Keratinocyte (primary cell): ENCODE measurements around the gene CSF3. TPM values are rescaled to one million over a fixed set of nuclear protein-coding genes. Genes with fewer than 3 reads are reported as not detected.

Experiments
- DNase-seq: peaks from one replicate; pipeline ENCODE4 v3.0.0-alpha.2; 2011; ENCODE audit warnings: low read depth, missing footprints, low spot score
- FAIRE-seq: peaks from 2 replicates; lab custom pipeline; 2011; peaks lifted over from hg19 to GRCh38; lab: Jason Lieb, UNC
- H2AFZ ChIP-seq: 2 replicates; pipeline ENCODE4 v1.6.0; 2012; ENCODE audit warnings: low read length, control low read depth, inconsistent platforms; ENCODE audit not compliant: control insufficient read depth
- H3K27ac ChIP-seq: 2 replicates; pipeline ENCODE4 v1.5.1; 2011; ENCODE audit warnings: low read length; ENCODE audit not compliant: control insufficient read depth, insufficient read depth
- H3K27me3 ChIP-seq: 3 replicates; pipeline ENCODE4 v1.6.0; 2011; ENCODE audit warnings: low read length; ENCODE audit not compliant: control insufficient read depth, insufficient read depth; ENCODE audit errors: extremely low read depth
- H3K36me3 ChIP-seq, 2 experiments: 2 replicates in 1 of 2; 3 replicates in 1 of 2; pipeline ENCODE4 v1.5.1; 2011; ENCODE audit warnings: low read length in 2 of 2, mild to moderate bottlenecking in 1 of 2; ENCODE audit not compliant: control insufficient read depth in 2 of 2, insufficient read depth in 2 of 2; ENCODE audit errors: extremely low read depth in 1 of 2
- H3K4me1 ChIP-seq: 3 replicates; pipeline ENCODE4 v1.5.1; 2011; ENCODE audit warnings: low read length; ENCODE audit not compliant: control insufficient read depth, insufficient read depth; ENCODE audit errors: extremely low read depth
- H3K4me2 ChIP-seq: 3 replicates; pipeline ENCODE4 v1.6.0; 2011; ENCODE audit warnings: low read depth, low read length; ENCODE audit not compliant: control insufficient read depth, insufficient read depth; ENCODE audit errors: extremely low read depth
- H3K4me3 ChIP-seq, 3 experiments: fragments of 200-600 bp in 1 of 3; sonication (generic) in 1 of 3; 2 replicates in 2 of 3; 3 replicates in 1 of 3; pipeline ENCODE4 v1.5.1; 2011 to 2016; ENCODE audit warnings: low read length in 3 of 3, mild to moderate bottlenecking in 3 of 3, control low read depth in 2 of 3, inconsistent platforms in 1 of 3, low read depth in 1 of 3, mixed read lengths in 1 of 3, mixed run types in 1 of 3, moderate library complexity in 1 of 3; ENCODE audit not compliant: control insufficient read depth in 2 of 3, insufficient read depth in 2 of 3; ENCODE audit errors: extremely low read depth in 1 of 3
- H3K79me2 ChIP-seq: 2 replicates; pipeline ENCODE4 v1.6.0; 2012; ENCODE audit warnings: low read length; ENCODE audit not compliant: control insufficient read depth, insufficient read depth
- H3K9ac ChIP-seq: 3 replicates; pipeline ENCODE4 v1.6.0; 2011; ENCODE audit warnings: low read length; ENCODE audit not compliant: control insufficient read depth, insufficient read depth; ENCODE audit errors: extremely low read depth
- H3K9me1 ChIP-seq: 3 replicates; pipeline ENCODE4 v1.6.0; 2011; ENCODE audit warnings: low read length; ENCODE audit not compliant: control insufficient read depth, insufficient read depth; ENCODE audit errors: extremely low read depth
- H3K9me3 ChIP-seq: 2 replicates; pipeline ENCODE4 v1.5.1; 2012; ENCODE audit warnings: low read depth, low read length; ENCODE audit not compliant: control insufficient read depth
- H4K20me1 ChIP-seq: 3 replicates; pipeline ENCODE4 v1.6.0; 2011; ENCODE audit warnings: low read length; ENCODE audit not compliant: control insufficient read depth, insufficient read depth; ENCODE audit errors: extremely low read depth
- CTCF ChIP-seq, 3 experiments: IDR thresholded peaks in 1 of 3; conservative IDR thresholded peaks in 1 of 3; optimal IDR thresholded peaks in 1 of 3; 2 replicates in 2 of 3; 3 replicates in 1 of 3; pipeline versions ENCODE3 to v1.5.1; 2011; ENCODE audit warnings: low read length in 3 of 3, mild to moderate bottlenecking in 3 of 3, moderate library complexity in 2 of 3, control low read depth in 1 of 3, inconsistent platforms in 1 of 3; ENCODE audit not compliant: insufficient read depth in 2 of 3; ENCODE audit errors: extremely low read depth in 1 of 3
- EZH2 ChIP-seq: IDR thresholded peaks from one replicate; pipeline ENCODE4 v1.6.1; 2012; ENCODE audit warnings: inconsistent platforms, mild to moderate bottlenecking, low read length, moderate library complexity
- dilution Hi-C: fragments of 300-500 bp; cut with MboI; formaldehyde crosslinking; loops from one replicate; pipeline ENCODE4 v1.7.0; 2020; ENCODE audit warnings: low sequenced_read_pairs; ENCODE audit not compliant: extremely low pct_ligation_motif_present
- polyA plus RNA-seq, 5 experiments: library from polyadenylated mRNA; depleted of rRNA in 3 of 5; stranded (reverse) in 3 of 5; stranded (forward) in 1 of 5; unstranded in 1 of 5; fragments of >200 nt; gene quantifications; 1 replicate in 1 of 5; 2 replicates in 3 of 5; 3 replicates in 1 of 5; pipeline versions ENCODE4 v1.2.1 to v1.2.3, GENCODE V29; 2011 to 2012; ENCODE audit warnings: missing spikeins in 2 of 5, low read depth in 1 of 5, low replicate concordance in 1 of 5

CSF3 gene
- polyA plus RNA-seq, 1 donor (not counting 4 experiments of a cell fraction or from before 2014, with no cell fraction given) = 0.76 TPM

GRCh38 chr17:39997543-39997942, 17.7 kb upstream of the CSF3 start:
- dilution Hi-C loops = no loop called here
- Histone ChIP-seq H3K4me2 (no peak overlapping the region), H2AFZ (no peak overlapping the region), H3K9me3 (no peaks in the 10 kb centered on the region), H3K9me1 (no peaks in the 10 kb centered on the region), H3K27me3 (no peaks in the 10 kb centered on the region), H3K4me1 (peaks cover 6% of the 10 kb centered on the region), H3K4me3 (no peak overlapping the region), H3K79me2 (no peaks in the 10 kb centered on the region), H3K9ac (no peak overlapping the region), H4K20me1 (no peaks in the 10 kb centered on the region), H3K27ac (no peak overlapping the region), H3K36me3 (peaks cover 34 to 45% of the 10 kb centered on the region in 2 experiments)
- TF ChIP-seq CTCF (optimal IDR thresholded peaks at IDR 0.05 in 1 of 3, IDR thresholded peaks at IDR 0.05 in 1 of 3, conservative IDR thresholded peaks at IDR 0.05 in 1 of 3; ENCODE audit: extremely low read depth in 1 of 3, insufficient read depth in 2 of 3, low read length in 3 of 3) (no peak), EZH2 (no peak)
- FAIRE-seq (no peak), DNase-seq (no peak)

GRCh38 chr17:39999067-39999466, 16.2 kb upstream of the CSF3 start:
- H4K20me1 ChIP-seq = no peaks in the 10 kb centered on the region
- DNase-seq = no peak
- TF ChIP-seq CTCF (optimal IDR thresholded peaks at IDR 0.05 in 1 of 3, IDR thresholded peaks at IDR 0.05 in 1 of 3, conservative IDR thresholded peaks at IDR 0.05 in 1 of 3; ENCODE audit: extremely low read depth in 1 of 3, insufficient read depth in 2 of 3, low read length in 3 of 3) (no peak), EZH2 (no peak)
- no peaks in the 10 kb centered on the region for H3K79me2 ChIP-seq
- no peak overlapping the region for H2AFZ ChIP-seq
- H3K4me1 ChIP-seq = peaks cover 6% of the 10 kb centered on the region
- no peak overlapping the region for H3K4me3 ChIP-seq
- dilution Hi-C loops = no loop called here
- H3K9ac ChIP-seq = no peak overlapping the region
- no peaks in the 10 kb centered on the region for H3K9me1 ChIP-seq
- H3K4me2 ChIP-seq = no peak overlapping the region
- no peak overlapping the region for H3K27ac ChIP-seq
- H3K9me3 ChIP-seq = no peaks in the 10 kb centered on the region
- no peak for FAIRE-seq
- peaks cover 23 to 31% of the 10 kb centered on the region in 2 experiments for H3K36me3 ChIP-seq
- no peaks in the 10 kb centered on the region for H3K27me3 ChIP-seq
